Ascending aorta (tissue), 2 donors: ENCODE measurements around the gene SDF4. TPM values are rescaled to one million over a fixed set of nuclear protein-coding genes. Genes with fewer than 3 reads are reported as not detected.

Experiments
- DNase-seq, 2 donors: peaks; one replicate each; pipeline ENCODE4 v3.0.0-alpha.2; 2019; ENCODE audit warnings: low spot score in 2 of 2
- H3K27ac ChIP-seq, 2 donors: fragments of 200-600 bp; sonication (generic); one replicate each; pipeline ENCODE4 v1.5.1; 2016 to 2017; ENCODE audit warnings: mild to moderate bottlenecking in 1 of 2
- H3K27me3 ChIP-seq: fragments of 200-600 bp; sonication (generic); one replicate; pipeline ENCODE4 v1.5.1; 2017
- H3K36me3 ChIP-seq, 2 donors: fragments of 200-600 bp; sonication (generic); one replicate each; pipeline ENCODE4 v1.5.1; 2016
- H3K4me1 ChIP-seq, 2 donors: fragments of 200-600 bp; sonication (generic); one replicate each; pipeline ENCODE4 v1.5.1; 2016 to 2017; ENCODE audit warnings: mild to moderate bottlenecking in 1 of 2
- H3K4me3 ChIP-seq, 2 donors: fragments of 200-600 bp; sonication (generic); one replicate each; pipeline ENCODE4 v1.5.1; 2016 to 2017; ENCODE audit warnings: mild to moderate bottlenecking in 1 of 2
- H3K9me3 ChIP-seq, 2 donors: fragments of 200-600 bp; sonication (generic); one replicate each; pipeline ENCODE4 v1.5.1; 2016
- intact Hi-C: fragments of 100-400 bp; cut with DNase I; formaldehyde crosslinking; loops from one replicate; pipeline ENCODE4 v1.15.1; 2023
- total RNA-seq: library from RNA; depleted of rRNA; stranded (reverse); fragments of >200 nt; gene quantifications from one replicate; pipeline ENCODE4 v1.1.0, GENCODE V29; 2016
- TF ChIP-seq, protein P1 (sequence below), 3 experiments: fragments of 200-600 bp in 2 of 3; fragments of 450-650 bp in 1 of 3; sonication (generic) in 2 of 3; IDR thresholded peaks; one replicate each; pipeline ENCODE4 v1.5.1; 2016 to 2019; ENCODE audit warnings: antibody characterized with exemption in 3 of 3, mild to moderate bottlenecking in 1 of 3, moderate library complexity in 1 of 3

The SDF4 gene
- total RNA-seq, 1 donor from 2014 or later, result 223 TPM

DNA sequence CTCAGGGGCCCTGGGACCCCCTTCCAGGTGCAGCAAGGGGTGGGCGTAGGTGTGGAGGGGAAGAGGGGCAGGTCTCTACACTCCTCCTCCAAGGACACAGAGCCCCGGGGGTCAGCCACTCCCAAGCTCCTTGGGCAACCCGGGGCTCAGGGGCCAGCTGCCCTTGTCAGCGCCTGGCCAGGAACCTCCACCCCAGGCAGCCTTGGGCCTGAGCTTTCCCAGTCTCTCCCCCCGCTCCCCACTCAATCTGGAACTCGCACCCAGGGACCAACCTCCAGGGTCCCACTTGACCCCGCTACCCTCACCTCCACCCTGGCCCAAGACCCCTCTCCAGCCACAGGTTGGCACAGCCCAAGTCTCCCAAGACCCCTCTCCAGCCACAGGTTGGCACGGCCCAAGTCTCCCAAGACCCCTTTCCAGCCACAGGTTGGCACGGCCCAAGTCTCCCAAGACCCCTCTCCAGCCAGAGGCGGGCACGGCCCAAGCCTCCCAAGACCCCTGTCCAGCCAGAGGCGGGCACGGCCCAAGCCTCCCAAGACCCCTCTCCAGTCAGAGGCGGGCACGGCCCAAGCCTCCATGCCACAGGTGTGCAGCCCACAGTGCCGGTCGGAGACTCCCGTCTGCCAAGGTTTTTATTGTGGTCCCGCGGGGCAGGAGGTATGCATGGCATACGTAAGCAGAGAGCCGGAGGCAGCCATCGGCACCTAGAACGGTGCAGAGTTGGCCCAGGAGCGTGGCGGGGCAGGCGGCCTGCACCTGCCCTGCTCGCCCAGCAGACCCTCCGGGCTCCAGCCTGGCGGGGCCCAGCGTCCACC lies 20.9 kb downstream of the SDF4 start:
- H3K9me3 ChIP-seq, result no peaks in the 10 kb centered on the region
- TF ChIP-seq, protein P1, sequence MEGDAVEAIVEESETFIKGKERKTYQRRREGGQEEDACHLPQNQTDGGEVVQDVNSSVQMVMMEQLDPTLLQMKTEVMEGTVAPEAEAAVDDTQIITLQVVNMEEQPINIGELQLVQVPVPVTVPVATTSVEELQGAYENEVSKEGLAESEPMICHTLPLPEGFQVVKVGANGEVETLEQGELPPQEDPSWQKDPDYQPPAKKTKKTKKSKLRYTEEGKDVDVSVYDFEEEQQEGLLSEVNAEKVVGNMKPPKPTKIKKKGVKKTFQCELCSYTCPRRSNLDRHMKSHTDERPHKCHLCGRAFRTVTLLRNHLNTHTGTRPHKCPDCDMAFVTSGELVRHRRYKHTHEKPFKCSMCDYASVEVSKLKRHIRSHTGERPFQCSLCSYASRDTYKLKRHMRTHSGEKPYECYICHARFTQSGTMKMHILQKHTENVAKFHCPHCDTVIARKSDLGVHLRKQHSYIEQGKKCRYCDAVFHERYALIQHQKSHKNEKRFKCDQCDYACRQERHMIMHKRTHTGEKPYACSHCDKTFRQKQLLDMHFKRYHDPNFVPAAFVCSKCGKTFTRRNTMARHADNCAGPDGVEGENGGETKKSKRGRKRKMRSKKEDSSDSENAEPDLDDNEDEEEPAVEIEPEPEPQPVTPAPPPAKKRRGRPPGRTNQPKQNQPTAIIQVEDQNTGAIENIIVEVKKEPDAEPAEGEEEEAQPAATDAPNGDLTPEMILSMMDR (IDR thresholded peaks at IDR 0.05), result no peak
- peaks cover 0 to 3% of the 10 kb centered on the region in 2 donors for H3K4me1 ChIP-seq
- peaks cover under 1 to 2% of the 10 kb centered on the region in 2 donors for H3K36me3 ChIP-seq
- intact Hi-C loops, result no loop called here
- no peak for DNase-seq
- H3K4me3 ChIP-seq, result no peak overlapping the region
- H3K27me3 ChIP-seq, result peaks cover 9% of the 10 kb centered on the region
- no peak overlapping the region for H3K27ac ChIP-seq

DNA sequence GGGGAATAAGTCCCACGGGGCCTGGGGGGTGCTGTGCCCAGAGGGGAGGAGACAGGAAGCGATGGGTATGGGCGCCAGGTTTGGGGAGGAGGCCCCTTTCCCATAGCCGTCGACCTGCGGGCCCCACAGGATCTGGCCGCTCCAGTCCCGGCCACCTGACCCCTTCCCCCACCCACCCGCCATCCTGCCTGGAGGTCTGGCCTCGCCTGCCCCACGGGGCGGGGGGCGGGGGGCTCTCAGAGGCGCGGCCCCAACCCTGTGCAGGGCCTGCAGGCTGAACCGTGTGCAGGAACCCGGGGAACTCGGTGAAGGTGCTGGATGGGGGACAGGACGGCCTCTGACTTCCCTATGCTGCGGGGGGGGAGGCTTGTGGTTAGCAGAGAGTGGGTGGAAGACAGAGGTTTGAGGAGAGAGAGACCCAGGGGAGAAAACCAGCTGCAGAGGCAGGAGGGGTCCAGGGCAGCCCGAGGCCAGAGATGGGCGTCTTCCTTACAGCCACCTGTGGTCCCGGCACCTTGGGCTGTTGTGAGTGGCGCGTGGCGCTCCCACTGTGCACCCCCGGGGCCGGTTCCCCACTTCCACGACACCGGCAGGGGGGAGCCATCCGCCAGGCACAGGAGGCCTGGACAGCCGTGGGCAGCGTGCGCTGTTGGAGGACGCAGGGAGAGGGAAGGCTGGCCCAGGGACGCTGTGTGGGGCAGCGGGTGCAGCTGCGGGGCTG lies 22.9 kb downstream of the SDF4 start:
- peaks cover 0 to 3% of the 10 kb centered on the region in 2 donors for H3K4me1 ChIP-seq
- TF ChIP-seq, protein P1 (IDR thresholded peaks at IDR 0.05), result no peak
- H3K27ac ChIP-seq, result no peak overlapping the region
- DNase-seq, result no peak
- intact Hi-C loops, result no loop called here
- H3K27me3 ChIP-seq, result peaks cover 15% of the 10 kb centered on the region
- no peaks in the 10 kb centered on the region for H3K36me3 ChIP-seq
- H3K4me3 ChIP-seq, result peak overlapping the region in 1 of 2 donors; percentile 46
- H3K9me3 ChIP-seq, result no peaks in the 10 kb centered on the region

DNA sequence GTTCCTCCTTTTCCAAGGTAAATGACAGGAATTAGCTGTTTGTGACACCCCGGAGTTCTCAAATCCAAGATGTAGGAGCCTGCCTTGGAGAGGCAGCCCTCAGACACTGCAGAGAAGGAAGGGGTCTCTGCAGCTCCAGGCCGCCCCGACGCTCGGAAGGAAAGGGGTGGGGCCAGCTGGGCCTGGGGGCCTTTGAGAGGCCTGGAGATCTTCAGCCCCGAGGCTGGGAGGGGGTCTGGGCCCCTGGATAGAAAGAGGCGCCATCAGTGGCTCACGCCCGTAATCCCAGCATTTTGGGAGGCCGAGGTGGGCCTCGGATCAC lies 24.3 kb downstream of the SDF4 start:
- no peak for DNase-seq
- Histone ChIP-seq H3K4me3 (no peak overlapping the region), H3K27ac (no peak overlapping the region)

DNA sequence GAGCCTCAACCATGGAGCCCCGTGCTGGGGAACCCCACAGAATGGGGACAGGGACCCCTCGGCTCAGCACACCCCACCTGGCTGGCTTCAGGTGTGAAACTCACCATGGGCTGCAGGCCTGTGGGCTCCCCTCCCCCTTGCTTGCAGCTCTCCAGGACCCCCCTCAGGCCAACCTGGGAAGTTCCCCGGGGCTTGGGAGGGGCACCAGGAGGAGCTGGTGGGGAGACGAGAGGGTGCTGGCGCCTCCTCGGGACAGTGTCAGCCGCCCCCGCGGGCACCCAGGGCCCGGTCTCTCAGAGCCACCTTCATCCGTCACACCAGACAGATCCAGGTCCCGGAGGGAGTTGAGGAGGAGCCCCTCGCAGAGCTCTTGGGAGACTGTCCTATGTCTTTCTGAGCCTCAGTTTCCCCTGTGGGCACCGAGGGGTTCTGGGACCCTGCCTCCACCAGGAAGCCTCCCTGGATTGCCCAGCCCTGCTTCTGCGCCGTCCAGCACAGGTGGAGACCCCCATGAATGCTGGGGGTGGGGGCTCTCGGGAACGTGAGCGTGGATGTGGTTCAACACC lies 24.8 kb downstream of the SDF4 start:
- no peak overlapping the region for H3K4me3 ChIP-seq
- no peaks in the 10 kb centered on the region for H3K36me3 ChIP-seq
- TF ChIP-seq, protein P1 (IDR thresholded peaks at IDR 0.05), result no peak
- peaks cover 15% of the 10 kb centered on the region for H3K27me3 ChIP-seq
- DNase-seq, result no peak
- H3K27ac ChIP-seq, result no peak overlapping the region
- peaks cover 0 to 3% of the 10 kb centered on the region in 2 donors for H3K4me1 ChIP-seq
- intact Hi-C loops, result no loop called here
- H3K9me3 ChIP-seq, result no peaks in the 10 kb centered on the region

More for the DNA sequence above, 24.3 kb downstream of the SDF4 start:
- TF ChIP-seq, protein P1 (IDR thresholded peaks at IDR 0.05), result no peak
- no peaks in the 10 kb centered on the region for H3K9me3 ChIP-seq
- H3K36me3 ChIP-seq, result no peaks in the 10 kb centered on the region
- intact Hi-C loops, result no loop called here
- peaks cover 0 to 3% of the 10 kb centered on the region in 2 donors for H3K4me1 ChIP-seq
- peaks cover 15% of the 10 kb centered on the region for H3K27me3 ChIP-seq

DNA sequence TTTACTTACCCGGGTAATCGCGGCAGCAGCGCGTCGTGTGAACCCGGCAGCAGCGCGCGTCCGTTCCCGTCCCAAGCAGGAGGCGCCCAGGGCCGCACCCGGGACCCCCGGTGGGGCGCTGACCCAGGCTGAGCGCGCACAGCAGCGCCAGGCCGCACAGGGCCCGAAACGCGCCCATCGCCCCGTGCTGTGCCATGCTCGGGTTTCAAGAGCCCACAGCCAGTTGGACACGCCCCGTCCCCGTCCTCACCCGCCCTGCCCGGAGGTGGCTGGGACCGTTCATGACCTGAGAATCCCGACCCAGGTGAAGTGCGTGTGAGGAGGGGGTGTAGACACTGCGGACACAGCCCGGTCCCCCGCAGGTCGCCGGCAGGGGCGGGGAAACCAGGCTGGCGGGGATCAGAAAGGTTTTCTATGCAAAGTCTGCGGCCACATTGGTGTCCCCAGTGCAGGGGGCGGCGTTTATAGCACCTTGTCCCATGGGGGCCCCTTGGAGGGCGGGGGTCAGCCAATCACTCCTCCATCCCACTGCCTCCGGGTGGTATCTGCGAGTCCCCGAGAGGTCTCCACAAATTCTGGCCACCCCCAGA lies 25.3 kb downstream of the SDF4 start, which contains the start of gene TNFRSF18:
Gene TNFRSF18, minus strand, starts transcription at position 217 of the 590 bp plus-strand sequence. Its CDS starts 21 bp downstream, at position 196.
- Histone ChIP-seq H3K9me3 (no peaks in the 10 kb centered on the region), H3K4me3 (peak within 1 kb of the TSS in 1 of 2 donors; percentile 41), H3K27ac (no peak within 1 kb of the TSS), H3K36me3 (no peaks in the 10 kb centered on the region), H3K4me1 (peaks cover 0 to 4% of the 10 kb centered on the region in 2 donors), H3K27me3 (peaks cover 15% of the 10 kb centered on the region)
- intact Hi-C loops, result no loop called here
- TF ChIP-seq, protein P1 (IDR thresholded peaks at IDR 0.05), result no peak
- DNase-seq, result no peak
